ENCODE data around the gene SOBP. TPM values are rescaled to one million over a fixed set of nuclear protein-coding genes. Genes with fewer than 3 reads are reported as not detected.

SOBP gene
- total RNA-seq, 1 experiment from 2014 or later = 10.1 TPM

GRCh38 chr6:107668743-107669474 lies 179.0 kb downstream of the SOBP start:
- POLR2A ChIA-PET = interaction anchor here (0.5 kb wide), 1 partner anchor 475 kb away, joined by 5 read pairs; no protein-coding TSS in a partner anchor
- no peaks in the 10 kb centered on the region for H3K9me3 Mint-ChIP-seq
- CTCF ChIA-PET = no interaction called here
- no peak for DNase-seq (ENCODE audit: low spot score)
- H3K4me3 Mint-ChIP-seq = no peak overlapping the region
- H3K27me3 Mint-ChIP-seq (ENCODE audit: low read depth) = no peaks in the 10 kb centered on the region; the same call in 1 of the 2 replicates
- H3K4me1 Mint-ChIP-seq = peaks cover 47% of the 10 kb centered on the region
- no peak for ATAC-seq
- no peaks in the 10 kb centered on the region for H3K36me3 Mint-ChIP-seq
- H3K27ac Mint-ChIP-seq = no peak overlapping the region
- no peak for TF ChIP-seq USF1 (CRISPR knock-in tag; IDR thresholded peaks at IDR 0.05)
- TF ChIP-seq NFYB (CRISPR knock-in tag; conservative IDR thresholded peaks at IDR 0.05; ENCODE audit: low read depth) = no peak
- TF ChIP-seq HMGA2 (CRISPR knock-in tag; IDR thresholded peaks at IDR 0.05) = no peak
- TF ChIP-seq USF2 (CRISPR knock-in tag; IDR thresholded peaks at IDR 0.05) = no peak
- TF ChIP-seq E2F4 (CRISPR knock-in tag; IDR thresholded peaks at IDR 0.05; ENCODE audit: borderline replicate concordance, low read depth) = no peak
- TF ChIP-seq ZNF263 (CRISPR knock-in tag; IDR thresholded peaks at IDR 0.05; ENCODE audit: low read depth) = no peak
- TF ChIP-seq RORB (CRISPR knock-in tag; IDR thresholded peaks at IDR 0.05) = no peak
- TF ChIP-seq ZBTB21 (CRISPR knock-in tag; IDR thresholded peaks at IDR 0.05; ENCODE audit: borderline replicate concordance) = no peak
- TF ChIP-seq ZNF532 (CRISPR knock-in tag; IDR thresholded peaks at IDR 0.05; ENCODE audit: borderline replicate concordance) = no peak
- TF ChIP-seq FOXK1 (CRISPR knock-in tag; IDR thresholded peaks at IDR 0.05) = no peak
- no peak for TF ChIP-seq NR3C1 (CRISPR knock-in tag; conservative IDR thresholded peaks at IDR 0.05; ENCODE audit: low read depth)
- no peak for TF ChIP-seq AFF4 (CRISPR knock-in tag; IDR thresholded peaks at IDR 0.05; ENCODE audit: borderline replicate concordance)
- no peak for TF ChIP-seq SP1 (CRISPR knock-in tag; conservative IDR thresholded peaks at IDR 0.05)
- no peak for TF ChIP-seq ZNF317 (CRISPR knock-in tag; IDR thresholded peaks at IDR 0.05; ENCODE audit: borderline replicate concordance, low read depth)
- TF ChIP-seq SOX15 (CRISPR knock-in tag; IDR thresholded peaks at IDR 0.05) = no peak

Measured in WTC11 (cell line).